ENCODE results near the gene WRNIP1.

DNA sequence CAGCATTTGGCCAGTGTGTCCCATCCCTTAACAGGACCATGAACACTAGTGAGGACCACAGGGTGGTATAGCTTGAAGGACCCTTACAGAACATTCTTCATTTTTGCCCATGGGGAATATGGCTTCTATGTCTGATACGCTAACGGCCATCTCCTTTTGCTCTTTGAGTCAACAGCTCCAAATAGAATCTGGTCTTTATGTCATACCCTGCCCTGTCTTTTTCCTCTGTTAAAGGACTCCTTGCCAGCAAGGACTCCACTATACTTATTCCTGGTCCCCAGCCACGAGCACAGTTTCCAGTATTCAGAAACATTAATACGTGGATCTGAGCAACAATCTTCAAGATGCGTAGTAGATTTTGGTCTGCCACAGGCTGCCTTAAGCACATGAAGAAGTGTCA lies 53.9 kb downstream of the WRNIP1 start:
- no peak for TF ChIP-seq POLR2A (IDR thresholded peaks at IDR 0.05)
- TF ChIP-seq, protein P1, sequence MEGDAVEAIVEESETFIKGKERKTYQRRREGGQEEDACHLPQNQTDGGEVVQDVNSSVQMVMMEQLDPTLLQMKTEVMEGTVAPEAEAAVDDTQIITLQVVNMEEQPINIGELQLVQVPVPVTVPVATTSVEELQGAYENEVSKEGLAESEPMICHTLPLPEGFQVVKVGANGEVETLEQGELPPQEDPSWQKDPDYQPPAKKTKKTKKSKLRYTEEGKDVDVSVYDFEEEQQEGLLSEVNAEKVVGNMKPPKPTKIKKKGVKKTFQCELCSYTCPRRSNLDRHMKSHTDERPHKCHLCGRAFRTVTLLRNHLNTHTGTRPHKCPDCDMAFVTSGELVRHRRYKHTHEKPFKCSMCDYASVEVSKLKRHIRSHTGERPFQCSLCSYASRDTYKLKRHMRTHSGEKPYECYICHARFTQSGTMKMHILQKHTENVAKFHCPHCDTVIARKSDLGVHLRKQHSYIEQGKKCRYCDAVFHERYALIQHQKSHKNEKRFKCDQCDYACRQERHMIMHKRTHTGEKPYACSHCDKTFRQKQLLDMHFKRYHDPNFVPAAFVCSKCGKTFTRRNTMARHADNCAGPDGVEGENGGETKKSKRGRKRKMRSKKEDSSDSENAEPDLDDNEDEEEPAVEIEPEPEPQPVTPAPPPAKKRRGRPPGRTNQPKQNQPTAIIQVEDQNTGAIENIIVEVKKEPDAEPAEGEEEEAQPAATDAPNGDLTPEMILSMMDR (IDR thresholded peaks at IDR 0.05) = no peak
